Measurements from ENCODE around the gene PGF. TPM values are rescaled to one million over a fixed set of nuclear protein-coding genes. Genes with fewer than 3 reads are reported as not detected.

The PGF gene
- total RNA-seq, 1 donor from 2014 or later = 4.2 TPM

DNA sequence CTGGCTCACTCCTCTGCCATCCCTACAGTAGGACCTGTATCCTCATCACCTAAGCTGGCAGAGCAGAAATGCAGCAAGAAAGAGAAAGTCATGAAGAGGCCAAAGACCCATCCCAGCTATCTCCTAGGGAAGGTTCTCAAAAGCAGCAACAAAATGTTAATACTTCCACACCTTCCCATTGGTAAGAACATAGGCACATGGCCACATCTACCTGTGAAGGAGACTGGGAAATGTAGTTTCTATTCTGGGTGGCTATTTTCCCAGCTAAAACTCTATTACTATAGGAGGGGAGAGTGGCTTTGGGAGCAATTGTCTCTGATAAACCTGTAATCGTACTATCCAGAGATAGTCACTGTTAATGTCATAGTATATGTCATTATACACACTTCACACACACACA is 33.6 kb upstream of the PGF start:
- Histone ChIP-seq H3K9me3 (replicated peaks) (no peaks in the 10 kb centered on the region), H3K27me3 (ENCODE audit: low read depth) (no peaks in the 10 kb centered on the region), H3K27ac (replicated peaks) (no peak overlapping the region), H3K4me1 (peaks cover 6% of the 10 kb centered on the region), H3K4me3 (no peak overlapping the region), H3K36me3 (no peaks in the 10 kb centered on the region)
- TF ChIP-seq, protein P1, sequence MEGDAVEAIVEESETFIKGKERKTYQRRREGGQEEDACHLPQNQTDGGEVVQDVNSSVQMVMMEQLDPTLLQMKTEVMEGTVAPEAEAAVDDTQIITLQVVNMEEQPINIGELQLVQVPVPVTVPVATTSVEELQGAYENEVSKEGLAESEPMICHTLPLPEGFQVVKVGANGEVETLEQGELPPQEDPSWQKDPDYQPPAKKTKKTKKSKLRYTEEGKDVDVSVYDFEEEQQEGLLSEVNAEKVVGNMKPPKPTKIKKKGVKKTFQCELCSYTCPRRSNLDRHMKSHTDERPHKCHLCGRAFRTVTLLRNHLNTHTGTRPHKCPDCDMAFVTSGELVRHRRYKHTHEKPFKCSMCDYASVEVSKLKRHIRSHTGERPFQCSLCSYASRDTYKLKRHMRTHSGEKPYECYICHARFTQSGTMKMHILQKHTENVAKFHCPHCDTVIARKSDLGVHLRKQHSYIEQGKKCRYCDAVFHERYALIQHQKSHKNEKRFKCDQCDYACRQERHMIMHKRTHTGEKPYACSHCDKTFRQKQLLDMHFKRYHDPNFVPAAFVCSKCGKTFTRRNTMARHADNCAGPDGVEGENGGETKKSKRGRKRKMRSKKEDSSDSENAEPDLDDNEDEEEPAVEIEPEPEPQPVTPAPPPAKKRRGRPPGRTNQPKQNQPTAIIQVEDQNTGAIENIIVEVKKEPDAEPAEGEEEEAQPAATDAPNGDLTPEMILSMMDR (IDR thresholded peaks at IDR 0.05; ENCODE audit: borderline replicate concordance) = no peak
- no peak for DNase-seq
- intact Hi-C loops (cut with micrococcal nuclease) = no loop called here

DNA sequence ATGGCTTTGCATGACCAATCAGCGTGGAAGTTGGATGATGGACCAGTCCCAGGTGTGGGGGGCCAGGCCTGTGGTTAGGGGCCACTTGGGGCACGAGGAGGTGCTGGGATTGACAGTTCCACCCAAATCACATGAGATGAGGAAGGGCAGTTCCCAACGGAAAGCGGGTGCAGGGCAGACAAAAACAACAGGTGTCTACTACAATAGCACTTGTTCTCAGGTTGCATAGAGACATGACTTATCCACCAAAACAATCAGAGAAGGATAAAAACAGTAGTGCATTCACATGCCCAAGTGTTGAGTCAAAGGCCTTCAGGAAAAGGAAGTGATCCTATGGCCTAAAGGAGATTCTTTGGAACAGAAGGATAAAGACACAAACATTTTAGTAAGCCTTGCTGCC is 32.7 kb upstream of the PGF start:
- H3K27ac ChIP-seq (replicated peaks) = no peak overlapping the region
- TF ChIP-seq, protein P1 (IDR thresholded peaks at IDR 0.05; ENCODE audit: borderline replicate concordance) = no peak
- H3K4me1 ChIP-seq = peaks cover 6% of the 10 kb centered on the region
- intact Hi-C loops (cut with micrococcal nuclease) = no loop called here
- no peak for DNase-seq
- H3K27me3 ChIP-seq (ENCODE audit: low read depth) = no peaks in the 10 kb centered on the region
- H3K9me3 ChIP-seq (replicated peaks) = no peaks in the 10 kb centered on the region
- H3K36me3 ChIP-seq = no peaks in the 10 kb centered on the region
- no peak overlapping the region for H3K4me3 ChIP-seq

DNA sequence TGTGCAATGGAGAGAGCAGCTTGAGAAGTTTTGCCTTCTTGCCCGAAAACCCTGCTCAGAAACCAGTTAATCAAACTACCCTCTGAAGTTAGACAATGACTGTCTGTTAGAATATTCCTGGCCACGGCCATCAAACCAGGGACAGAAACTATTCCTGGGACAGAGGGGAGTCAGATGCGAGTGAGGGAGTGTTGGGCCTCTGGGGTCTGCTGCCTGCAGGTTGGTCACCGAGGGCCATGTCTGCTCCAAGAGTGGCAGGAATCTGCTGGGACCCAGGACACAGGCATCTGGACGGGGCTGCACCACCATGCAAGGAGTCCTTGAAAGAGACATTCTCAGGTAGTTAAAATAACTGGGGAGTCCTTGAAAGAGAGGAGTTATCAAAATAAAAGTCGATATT is 30.4 kb upstream of the PGF start:
- TF ChIP-seq, protein P1 (IDR thresholded peaks at IDR 0.05; ENCODE audit: borderline replicate concordance) = no peak
- intact Hi-C loops (cut with micrococcal nuclease) = no loop called here

DNA sequence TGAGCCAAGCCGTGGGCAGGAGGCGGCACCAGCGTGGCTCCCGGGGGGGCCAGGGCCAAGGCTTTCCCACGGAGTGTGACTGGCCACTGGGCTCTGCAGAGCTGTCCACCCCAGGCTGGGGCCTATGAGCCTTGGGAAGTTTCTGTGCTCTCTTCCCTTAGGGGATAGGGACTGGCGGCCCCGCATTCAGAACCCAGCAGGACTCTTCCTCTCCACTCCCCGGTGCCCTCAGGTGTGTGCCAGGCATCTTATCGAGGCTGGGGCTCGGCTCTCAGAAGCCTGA is 29.6 kb upstream of the PGF start:
- H3K27me3 ChIP-seq (ENCODE audit: low read depth) = no peaks in the 10 kb centered on the region
- intact Hi-C loops (cut with micrococcal nuclease) = no loop called here
- peak overlapping the region; percentile 65 for H3K27ac ChIP-seq (replicated peaks)
- TF ChIP-seq, protein P1 (IDR thresholded peaks at IDR 0.05; ENCODE audit: borderline replicate concordance) = no peak
- H3K4me3 ChIP-seq = no peak overlapping the region
- H3K9me3 ChIP-seq (replicated peaks) = no peaks in the 10 kb centered on the region
- DNase-seq = no peak
- H3K36me3 ChIP-seq = no peaks in the 10 kb centered on the region
- H3K4me1 ChIP-seq = peaks cover 28% of the 10 kb centered on the region

More for the DNA sequence above, 30.4 kb upstream of the PGF start:
- H3K36me3 ChIP-seq = no peaks in the 10 kb centered on the region
- no peak for DNase-seq
- peak overlapping the region; percentile 65 for H3K27ac ChIP-seq (replicated peaks)
- H3K27me3 ChIP-seq (ENCODE audit: low read depth) = no peaks in the 10 kb centered on the region
- peaks cover 20% of the 10 kb centered on the region for H3K4me1 ChIP-seq
- H3K9me3 ChIP-seq (replicated peaks) = no peaks in the 10 kb centered on the region
- no peak overlapping the region for H3K4me3 ChIP-seq

DNA sequence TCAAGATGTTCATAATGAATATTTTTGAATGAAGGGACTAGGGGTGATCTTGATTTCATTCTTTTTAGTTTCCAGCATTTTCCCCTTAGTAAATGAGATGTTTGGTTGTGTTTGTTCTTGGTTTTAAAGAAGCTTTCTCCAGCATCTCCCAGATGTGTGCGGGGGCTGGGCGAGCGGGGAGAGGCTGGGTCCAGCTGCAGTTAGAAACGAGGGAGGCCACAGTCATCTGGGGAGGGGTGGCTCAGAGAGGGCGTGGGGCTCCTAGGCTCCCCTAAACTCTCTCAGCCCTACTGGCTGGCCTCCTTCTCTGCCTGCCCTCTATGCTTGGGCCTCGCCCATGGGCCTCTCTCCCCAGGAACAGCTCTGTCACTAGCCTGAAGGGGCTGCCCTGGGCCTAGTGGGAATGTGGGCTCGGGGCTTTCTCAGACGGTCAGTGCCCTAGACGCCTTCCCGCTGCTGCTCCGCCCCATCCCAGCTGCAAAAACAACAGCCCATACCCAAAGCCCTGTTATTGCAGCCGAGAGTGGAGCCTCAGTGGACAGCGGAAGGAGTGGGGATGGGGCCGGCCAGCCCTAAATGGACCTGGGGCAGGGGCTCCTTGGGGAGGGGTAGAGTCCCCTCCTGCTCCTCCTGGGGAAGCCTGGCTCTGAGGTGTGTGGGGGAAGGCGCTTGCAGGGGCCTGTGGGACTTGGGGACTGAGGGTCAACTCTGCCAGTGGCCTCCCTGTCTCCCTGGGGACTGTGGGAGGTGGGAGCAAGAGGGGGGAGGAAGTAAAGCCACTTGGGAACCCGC is 29.0 kb upstream of the PGF start:
- intact Hi-C loops (cut with micrococcal nuclease) = no loop called here
- Histone ChIP-seq H3K27me3 (ENCODE audit: low read depth) (no peaks in the 10 kb centered on the region), H3K9me3 (replicated peaks) (no peaks in the 10 kb centered on the region), H3K4me3 (no peak overlapping the region), H3K4me1 (peaks cover 33% of the 10 kb centered on the region), H3K36me3 (no peaks in the 10 kb centered on the region), H3K27ac (replicated peaks) (peak overlapping the region; percentile 65)
- TF ChIP-seq, protein P1 (IDR thresholded peaks at IDR 0.05; ENCODE audit: borderline replicate concordance) = no peak
- no peak for DNase-seq

Measured in left ventricle myocardium inferior (tissue), 1 donor.